HepG2 (cell line): ENCODE data around the gene EFHC2.

Experiments
- ARID2 ChIP-seq: sonication (generic); formaldehyde crosslinking; IDR thresholded peaks from 2 replicates; pipeline ENCODE4 v1.8.1; 2022; ENCODE audit warnings: mild to moderate bottlenecking, missing genetic modification reagents, borderline replicate concordance
- CTCF ChIP-seq: sonication (generic); formaldehyde crosslinking; IDR thresholded peaks from 2 replicates; pipeline ENCODE4 v1.5.0; 2020; ENCODE audit warnings: mild to moderate bottlenecking, missing genetic modification reagents, moderate library complexity
- HOXA3 ChIP-seq: sonication (generic); formaldehyde crosslinking; IDR thresholded peaks from 2 replicates; pipeline ENCODE4 v1.5.0; 2020; ENCODE audit warnings: missing genetic modification reagents
- TBP ChIP-seq: sonication (generic); formaldehyde crosslinking; IDR thresholded peaks from 2 replicates; pipeline ENCODE4 v1.5.0; 2020; ENCODE audit warnings: missing genetic modification reagents
- ZNF256 ChIP-seq: sonication (generic); formaldehyde crosslinking; conservative IDR thresholded peaks from 2 replicates; pipeline ENCODE4 v1.4.0; 2020; ENCODE audit warnings: missing genetic modification reagents

GRCh38 chrX:44106864-44107263 lies 236.6 kb downstream of the EFHC2 start:
- TF ChIP-seq CTCF (CRISPR knock-in tag) (no peak), ZNF256 (no peak), HOXA3 (CRISPR knock-in tag) (no peak), ARID2 (CRISPR knock-in tag) (no peak), TBP (CRISPR knock-in tag) (no peak)
